ENCODE data around the gene JDP2. TPM values are rescaled to one million over a fixed set of nuclear protein-coding genes. Genes with fewer than 3 reads are reported as not detected.

Gene JDP2
- total RNA-seq, 1 experiment from 2014 or later, result 22.8 TPM

- WGBS (ENCODE audit: extremely low coverage, insufficient read length, low lambda C conversion rate), result no CpG with 5 or more reads among the region's 4 CpGs
- H3K4me1 Mint-ChIP-seq, result peaks cover 19 to 27% of the 10 kb centered on the region in 2 experiments
These were observed 90.8 kb downstream of the JDP2 start for GRCh38 chr14:75518625-75519024.

More at GRCh38 chr14:75518625-75519024, 90.8 kb downstream of the JDP2 start:
- Histone ChIP-seq H3K18ac (ENCODE audit: insufficient read length, low read depth, low read length) (no peak overlapping the region), H3K9me3 (ENCODE audit: control insufficient read depth, low read depth, low read length) (no peaks in the 10 kb centered on the region), H2BK20ac (ENCODE audit: low read depth, low read length, poor library complexity, severe bottlenecking) (no peak overlapping the region), H4K91ac (ENCODE audit: insufficient read length, low read depth, low read length) (no peak overlapping the region), H3K27ac (ENCODE audit: insufficient read length, low read depth, low read length) (no peak overlapping the region), H3K79me1 (ENCODE audit: insufficient read depth, low read depth, low read length, poor library complexity, severe bottlenecking) (no peaks in the 10 kb centered on the region), H3T11ph (ENCODE audit: low read length) (no peak overlapping the region), H3K79me2 (ENCODE audit: insufficient read depth, low read length) (no peaks in the 10 kb centered on the region), H2AK5ac (ENCODE audit: insufficient read length, low read length) (no peak overlapping the region), H3K4ac (ENCODE audit: low read depth, low read length) (no peak overlapping the region), H3K56ac (ENCODE audit: insufficient read length, low read depth, low read length) (no peak overlapping the region), H3K23me2 (ENCODE audit: insufficient read length, low read depth, low read length, poor library complexity, severe bottlenecking) (peaks cover 3% of the 10 kb centered on the region), H2AFZ (ENCODE audit: low read length) (no peak overlapping the region), H3K4me1 (ENCODE audit: insufficient read depth, low read length) (no peaks in the 10 kb centered on the region; the same call in 1 of the 2 replicates), H4K5ac (ENCODE audit: insufficient read length, low read depth, low read length) (no peak overlapping the region), H3K9ac (ENCODE audit: extremely low read depth, insufficient read length, low read length) (no peak overlapping the region), H3K14ac (ENCODE audit: insufficient read depth, low read length) (no peak overlapping the region), H4K20me1 (ENCODE audit: control insufficient read depth, insufficient read depth, insufficient read length) (no peaks in the 10 kb centered on the region), H2BK12ac (ENCODE audit: insufficient read length, low read depth, low read length) (no peak overlapping the region), H3K4me2 (ENCODE audit: insufficient read depth, insufficient read length, low read length) (no peak overlapping the region), H3K23ac (ENCODE audit: insufficient read length, low read depth, low read length) (no peak overlapping the region), H4K8ac (replicated peaks; ENCODE audit: insufficient read length, low read depth, low read length) (no peak overlapping the region), H2BK120ac (ENCODE audit: low read depth, low read length, poor library complexity, severe bottlenecking) (no peak overlapping the region), H2BK15ac (ENCODE audit: low read depth, low read length) (no peak overlapping the region), H2BK5ac (ENCODE audit: insufficient read length, low read length) (no peak overlapping the region), H3K27me3 (ENCODE audit: insufficient read depth, low read length) (no peaks in the 10 kb centered on the region)
- H3K4me3 Mint-ChIP-seq, result no peak overlapping the region
- no peak overlapping the region for H3K27ac Mint-ChIP-seq
- peak; percentile 80 for TF ChIP-seq CTCF (conservative IDR thresholded peaks at IDR 0.05)
- peak; percentile 71 for DNase-seq
- no peaks in the 10 kb centered on the region for H3K36me3 Mint-ChIP-seq (ENCODE audit: insufficient read depth in 1 of 3, low read depth in 3 of 3)
- H3K9me3 Mint-ChIP-seq, result no peaks in the 10 kb centered on the region
- peaks cover 2% of the 10 kb centered on the region; the same call in 1 of the 2 replicates for H3K27me3 Mint-ChIP-seq (ENCODE audit: low read depth)
